ENCODE results near the gene OR51A4.

DNA sequence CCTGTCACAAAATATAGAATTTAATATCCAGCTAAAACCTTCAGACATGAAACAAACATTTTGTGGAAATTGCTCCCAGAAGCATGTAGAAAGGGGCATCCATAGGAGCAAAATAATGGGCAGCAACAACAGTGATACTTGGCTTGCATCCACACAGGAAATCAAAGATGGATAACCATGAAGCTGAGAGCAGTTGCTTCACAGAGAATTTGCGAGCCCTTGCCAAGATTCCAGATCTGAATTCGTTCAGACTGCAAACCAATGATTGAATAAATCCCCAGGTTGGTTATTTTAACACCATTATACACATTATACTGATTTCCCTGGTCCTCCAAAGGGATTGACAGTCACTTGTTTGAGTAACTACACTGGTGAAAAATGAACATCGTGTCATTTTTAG is 31.6 kb upstream of the OR51A4 start:
- TF ChIP-seq, protein P1, sequence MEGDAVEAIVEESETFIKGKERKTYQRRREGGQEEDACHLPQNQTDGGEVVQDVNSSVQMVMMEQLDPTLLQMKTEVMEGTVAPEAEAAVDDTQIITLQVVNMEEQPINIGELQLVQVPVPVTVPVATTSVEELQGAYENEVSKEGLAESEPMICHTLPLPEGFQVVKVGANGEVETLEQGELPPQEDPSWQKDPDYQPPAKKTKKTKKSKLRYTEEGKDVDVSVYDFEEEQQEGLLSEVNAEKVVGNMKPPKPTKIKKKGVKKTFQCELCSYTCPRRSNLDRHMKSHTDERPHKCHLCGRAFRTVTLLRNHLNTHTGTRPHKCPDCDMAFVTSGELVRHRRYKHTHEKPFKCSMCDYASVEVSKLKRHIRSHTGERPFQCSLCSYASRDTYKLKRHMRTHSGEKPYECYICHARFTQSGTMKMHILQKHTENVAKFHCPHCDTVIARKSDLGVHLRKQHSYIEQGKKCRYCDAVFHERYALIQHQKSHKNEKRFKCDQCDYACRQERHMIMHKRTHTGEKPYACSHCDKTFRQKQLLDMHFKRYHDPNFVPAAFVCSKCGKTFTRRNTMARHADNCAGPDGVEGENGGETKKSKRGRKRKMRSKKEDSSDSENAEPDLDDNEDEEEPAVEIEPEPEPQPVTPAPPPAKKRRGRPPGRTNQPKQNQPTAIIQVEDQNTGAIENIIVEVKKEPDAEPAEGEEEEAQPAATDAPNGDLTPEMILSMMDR (IDR thresholded peaks at IDR 0.05; ENCODE audit: low read length): no peak
- no peak for TF ChIP-seq EZH2 (IDR thresholded peaks at IDR 0.05; ENCODE audit: borderline replicate concordance, low read length)
